NOMO-1 treated with DMSO at 0.1 percent for 48 hours (cell line): ENCODE measurements around the gene FBLN1.
"Not testable (repeated sequence)": the region's sequence is repeated elsewhere in the genome, so short reads cannot be mapped to it uniquely, and the experiment has no call there.

ENCODE experiments used
- DNase-seq: peaks from one replicate; lab custom pipeline; 2025; ENCODE audit not compliant: unreplicated experiment; lab: John Stamatoyannopoulos, UW

The FBLN1 gene

DNA sequence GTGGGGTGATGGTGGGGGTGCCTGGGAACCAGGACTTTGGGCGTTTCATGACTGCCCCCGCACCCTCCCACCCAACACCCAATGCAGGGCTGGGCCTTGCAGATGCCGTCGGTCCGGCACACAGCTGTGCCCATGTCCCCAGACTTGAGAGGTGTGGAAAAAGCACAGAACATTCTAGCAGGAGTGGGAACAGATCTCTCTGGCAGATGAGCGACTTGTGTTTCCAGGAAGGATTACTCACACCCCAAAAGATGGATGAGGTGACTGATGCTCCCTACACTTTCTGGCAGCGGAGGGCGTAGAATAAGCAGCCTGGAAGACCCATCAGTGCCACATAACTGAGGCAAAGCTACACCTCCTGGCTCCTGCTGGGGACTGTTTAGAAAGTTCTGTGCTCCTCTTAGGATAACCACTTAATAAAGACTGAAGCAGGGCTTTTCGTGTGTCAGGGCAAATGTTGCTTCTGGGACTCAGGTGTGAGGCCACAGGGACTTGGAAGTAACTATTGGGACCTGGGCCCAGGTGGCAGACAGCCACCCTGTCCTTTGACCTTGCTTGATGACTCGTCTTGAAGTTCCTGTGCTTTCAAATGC lies 24.2 kb downstream of the FBLN1 start:
- DNase-seq, result no peak

- DNase-seq, result no peak
Measured at GRCh38 chr22:45527456-45527855, 24.8 kb downstream of the FBLN1 start.

GRCh38 chr22:45528046-45528445 lies 25.4 kb downstream of the FBLN1 start:
- no peak for DNase-seq

DNA sequence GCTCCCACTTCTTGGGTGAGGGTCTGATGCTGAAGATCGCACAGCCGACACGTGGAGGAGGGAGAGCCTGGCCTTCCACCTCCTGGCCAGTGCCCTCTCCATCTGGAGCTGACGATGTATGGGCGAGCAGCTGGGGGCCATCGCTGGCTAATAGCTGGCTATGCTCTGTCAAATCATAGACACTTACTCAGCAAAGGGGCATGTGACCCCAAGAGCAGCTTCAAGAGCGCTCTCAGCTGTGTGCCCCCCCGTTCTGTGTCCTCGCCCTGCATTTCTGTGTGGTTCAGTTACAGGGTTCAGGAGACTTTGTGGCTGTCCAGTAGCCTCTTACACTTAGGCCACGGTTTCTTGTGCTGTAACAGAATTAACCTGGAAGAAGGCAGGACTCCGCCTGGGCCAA lies 26.4 kb downstream of the FBLN1 start:
- no peak for DNase-seq

DNA sequence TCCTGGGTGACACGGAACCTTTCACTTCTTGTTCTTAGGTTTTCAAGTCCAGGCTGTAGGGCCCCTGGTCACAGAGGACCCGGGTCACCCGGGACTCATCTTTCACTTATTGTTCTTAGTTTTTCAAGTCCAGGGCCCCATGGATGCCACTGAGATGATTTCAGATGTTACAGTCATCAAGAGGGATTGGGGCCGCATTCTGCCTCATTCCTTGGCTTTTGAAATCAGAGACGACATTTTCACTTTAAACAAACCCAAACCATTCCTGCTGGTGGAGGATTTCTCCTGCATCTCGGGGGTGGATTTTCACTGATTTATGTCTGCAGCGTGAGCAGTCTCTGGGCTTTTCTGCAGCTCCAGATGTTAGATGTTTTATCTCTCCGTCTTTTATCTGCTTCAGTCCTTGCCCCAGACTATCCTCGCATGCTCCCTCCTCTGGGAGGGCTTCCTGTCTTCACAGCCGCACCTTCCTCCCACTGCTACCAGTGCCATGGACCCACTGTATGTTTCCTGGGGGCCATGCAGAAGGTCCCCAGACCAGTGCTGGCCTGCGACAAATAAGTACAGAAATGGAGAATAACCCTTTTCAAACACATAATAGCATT lies 27.4 kb downstream of the FBLN1 start:
- no peak for DNase-seq

DNA sequence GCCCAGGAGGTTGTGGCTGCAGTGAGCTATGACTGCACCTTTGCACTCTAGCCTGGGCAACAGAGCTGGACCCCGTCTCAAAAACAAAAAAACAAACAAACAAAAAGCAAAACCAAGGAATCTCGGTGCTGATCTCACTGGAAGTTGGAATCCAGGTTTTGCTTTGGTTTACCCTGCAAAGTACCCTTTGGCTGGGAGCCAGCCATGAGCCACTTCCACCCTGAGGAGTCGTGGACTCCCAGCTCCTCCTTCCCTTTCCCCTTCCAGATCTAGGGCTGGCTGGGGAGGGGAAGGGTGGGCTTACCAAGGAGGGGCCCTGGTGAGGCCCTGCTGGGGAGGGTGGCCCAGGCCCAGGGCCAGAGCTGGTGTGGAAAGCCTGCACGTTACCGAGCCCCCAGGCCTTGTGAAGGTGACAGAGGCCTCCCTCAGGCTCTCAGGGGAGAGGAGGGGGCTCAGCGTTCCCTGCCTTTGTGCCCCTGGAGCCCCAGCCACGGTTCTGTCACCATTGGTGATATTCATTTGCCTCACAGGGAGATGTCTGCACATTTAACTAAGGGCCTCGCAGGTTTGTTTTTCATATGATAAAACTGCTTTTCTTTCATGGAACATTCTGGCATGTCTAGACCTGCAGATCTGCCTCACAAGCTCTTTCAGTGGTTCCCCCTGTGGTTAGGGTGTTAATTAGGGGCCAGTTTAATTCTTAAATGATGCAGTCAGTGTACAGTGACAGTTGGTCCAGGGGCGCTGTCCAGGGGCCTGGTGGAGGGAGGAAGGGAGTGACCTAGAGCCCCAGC lies 29.0 kb downstream of the FBLN1 start:
- DNase-seq, result peak; percentile 29

DNA sequence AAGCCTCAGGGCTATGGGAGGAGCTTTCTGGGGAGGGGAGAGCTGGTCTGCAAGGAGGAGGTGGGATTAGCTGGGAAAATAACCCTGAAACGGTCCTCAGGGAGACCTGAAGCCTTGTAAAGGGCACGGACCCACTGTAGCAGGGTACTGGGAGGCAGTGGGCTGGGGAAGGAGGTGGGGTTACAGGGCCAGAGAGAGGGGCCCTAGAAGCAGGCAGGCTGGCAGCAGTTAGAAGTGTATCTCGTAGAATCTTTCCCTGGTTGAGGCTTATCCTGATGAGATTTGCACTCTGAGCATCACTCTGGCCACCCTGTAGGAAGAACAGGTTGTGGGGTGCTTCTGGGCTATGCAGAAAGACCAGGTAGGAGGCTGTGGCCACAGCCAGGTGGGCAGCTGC lies 29.6 kb downstream of the FBLN1 start:
- no peak for DNase-seq

DNA sequence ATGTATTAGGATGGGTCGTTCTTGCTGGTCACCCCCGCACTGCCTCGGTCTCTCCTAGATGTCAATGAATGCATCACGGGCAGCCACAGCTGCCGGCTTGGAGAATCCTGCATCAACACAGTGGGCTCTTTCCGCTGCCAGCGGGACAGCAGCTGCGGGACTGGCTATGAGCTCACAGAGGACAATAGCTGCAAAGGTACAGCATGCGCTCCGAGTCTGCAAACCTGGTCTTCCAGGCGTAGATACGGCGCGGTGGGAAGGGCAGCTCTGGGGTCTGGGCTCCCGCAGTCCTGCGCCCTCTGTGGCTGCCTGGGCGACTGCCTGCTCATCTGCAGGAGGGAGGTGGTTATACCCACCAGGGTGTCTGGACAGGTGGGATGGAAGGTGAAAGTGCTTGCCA lies 31.0 kb downstream of the FBLN1 start:
- DNase-seq, result no peak

- no peak for DNase-seq
Measured at GRCh38 chr22:45534339-45535192, 31.9 kb downstream of the FBLN1 start.

GRCh38 chr22:45535290-45535689 lies 32.6 kb downstream of the FBLN1 start:
- DNase-seq, result no peak

- DNase-seq, result not testable (repeated sequence)
Measured at GRCh38 chr22:45535835-45536234, 33.2 kb downstream of the FBLN1 start.

- DNase-seq, result no peak
Measured at GRCh38 chr22:45537734-45538181, 35.1 kb downstream of the FBLN1 start.

- DNase-seq, result no peak
Measured at GRCh38 chr22:45538281-45538680, 35.6 kb downstream of the FBLN1 start.

- DNase-seq, result no peak
Measured at GRCh38 chr22:45540122-45540521, 37.4 kb downstream of the FBLN1 start.

- DNase-seq, result no peak
Measured at GRCh38 chr22:45541382-45541979, 38.8 kb downstream of the FBLN1 start.

GRCh38 chr22:45542001-45542520 lies 39.4 kb downstream of the FBLN1 start:
- DNase-seq, result no peak

- not testable (repeated sequence) for DNase-seq
Measured at GRCh38 chr22:45542736-45543135, 40.1 kb downstream of the FBLN1 start.

DNA sequence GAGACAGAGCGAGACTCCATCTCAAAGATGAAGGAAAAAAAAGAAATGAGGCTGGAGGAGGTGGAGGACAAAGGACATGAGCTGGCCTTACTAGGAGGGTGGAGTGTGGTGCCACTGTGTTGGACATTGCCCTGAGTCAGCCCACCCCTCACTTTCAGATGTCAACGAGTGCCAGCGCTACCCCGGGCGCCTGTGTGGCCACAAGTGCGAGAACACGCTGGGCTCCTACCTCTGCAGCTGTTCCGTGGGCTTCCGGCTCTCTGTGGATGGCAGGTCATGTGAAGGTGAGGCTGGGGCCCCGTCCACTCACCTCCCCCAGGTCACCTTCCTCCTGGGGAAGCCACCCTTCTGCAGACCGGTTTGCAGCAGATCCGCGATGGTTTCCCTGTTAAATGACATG lies 40.6 kb downstream of the FBLN1 start:
- no peak for DNase-seq

DNA sequence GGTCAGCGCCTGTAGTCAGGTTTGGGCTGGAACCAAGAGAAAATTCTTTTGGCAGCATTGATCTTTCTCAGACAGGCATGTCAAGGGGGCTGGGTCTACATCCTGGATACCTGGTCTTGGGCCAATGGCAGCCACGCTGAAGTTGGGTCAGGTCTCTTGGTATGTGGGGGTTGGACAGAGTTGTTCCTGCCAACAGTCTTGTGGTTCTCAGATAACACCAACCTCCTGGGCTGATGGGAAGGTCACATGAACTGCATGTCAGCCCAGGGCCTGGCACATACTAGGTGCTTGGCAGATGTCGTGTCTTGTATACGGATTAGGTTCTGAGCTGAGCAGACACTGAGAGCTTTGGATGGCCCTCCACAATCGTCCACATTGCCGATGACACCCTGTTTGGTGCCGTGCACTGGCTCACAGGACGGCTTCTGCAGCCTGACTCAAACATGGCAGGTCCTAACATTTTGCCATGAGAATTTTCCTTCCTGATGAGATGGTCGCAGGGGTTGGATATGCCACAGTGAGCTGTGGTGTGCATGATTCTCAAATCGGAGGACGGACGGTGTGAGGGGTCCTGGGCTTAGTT lies 42.0 kb downstream of the FBLN1 start:
- DNase-seq, result no peak

DNA sequence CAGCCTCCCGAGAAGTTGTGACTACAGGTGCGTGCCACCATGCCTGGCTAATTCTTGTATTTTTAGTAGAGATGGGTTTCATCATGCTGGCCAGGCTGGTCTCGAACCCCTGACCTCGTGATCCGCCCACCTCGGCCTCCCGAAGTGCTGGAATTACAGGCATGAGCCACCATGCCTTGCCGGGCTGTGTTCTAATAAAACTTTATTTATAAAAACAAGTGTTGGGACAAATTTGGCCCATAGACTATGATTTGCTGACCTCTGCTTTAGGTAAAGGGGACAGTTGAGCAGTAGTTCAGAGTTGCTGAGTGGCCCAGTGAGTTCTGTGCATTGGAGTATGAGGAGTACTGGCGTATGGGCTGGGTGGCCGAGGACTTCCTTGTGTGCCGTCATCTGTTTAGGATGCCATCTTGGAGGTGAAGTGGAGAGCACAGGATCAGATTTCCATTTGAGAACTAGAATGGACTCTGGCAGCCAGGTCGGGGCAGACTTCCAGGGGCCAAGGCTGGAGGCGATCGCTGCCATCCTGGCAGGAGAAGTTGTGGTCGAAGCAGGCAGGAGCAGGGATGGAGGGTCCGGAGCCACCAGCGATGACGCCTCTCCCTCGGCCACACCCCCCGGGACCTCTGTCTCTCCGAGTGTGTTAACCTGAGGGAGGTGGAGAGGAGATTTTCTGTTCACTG lies 43.8 kb downstream of the FBLN1 start:
- no peak for DNase-seq
